ENCODE data around the gene SFXN5.

The SFXN5 gene

DNA sequence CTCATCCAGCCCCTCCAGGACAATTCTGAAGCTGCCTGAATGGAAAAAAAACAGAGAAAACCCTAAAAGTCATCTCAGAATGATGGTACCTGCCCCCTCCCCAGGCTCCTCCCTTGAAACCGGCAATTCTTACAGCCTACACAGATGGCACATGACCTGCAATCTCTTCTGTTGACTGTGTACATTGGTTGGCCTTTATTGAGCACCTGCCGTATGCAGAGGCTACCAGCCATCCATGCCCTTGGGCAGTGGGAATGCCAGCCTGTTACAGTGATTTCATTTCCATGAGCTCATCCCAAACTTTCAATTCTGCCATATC is 97.1 kb downstream of the SFXN5 start:
- H3K9me3 ChIP-seq (ENCODE audit: control insufficient read depth, insufficient read depth, low read depth, low read length): no peaks in the 10 kb centered on the region
- H3K4me3 ChIP-seq (ENCODE audit: low read depth, low read length): no peak overlapping the region
- H3K27ac ChIP-seq (ENCODE audit: extremely low read depth, low read depth, low read length): no peak overlapping the region
- H3K4me1 ChIP-seq (ENCODE audit: control insufficient read depth, insufficient read depth, low read length): no peaks in the 10 kb centered on the region
- H3K36me3 ChIP-seq (ENCODE audit: control insufficient read depth in 2 of 2, insufficient read depth in 1 of 2, low read length in 2 of 2): no peaks in the 10 kb centered on the region
- no peak for TF ChIP-seq ZFP3 (tag by site-specific recombination; IDR thresholded peaks at IDR 0.05; ENCODE audit: low read depth)
- TF ChIP-seq ZNF302 (tag by site-specific recombination; IDR thresholded peaks at IDR 0.05; ENCODE audit: low read depth): no peak
- TF ChIP-seq ZSCAN16 (tag by site-specific recombination; IDR thresholded peaks at IDR 0.05): no peak
- TF ChIP-seq ZNF132 (tag by site-specific recombination; IDR thresholded peaks at IDR 0.05; ENCODE audit: borderline replicate concordance): no peak
- TF ChIP-seq ZNF654 (tag by site-specific recombination; IDR thresholded peaks at IDR 0.05; ENCODE audit: low read depth): no peak
- TF ChIP-seq ZSCAN30 (tag by site-specific recombination; IDR thresholded peaks at IDR 0.05): no peak
- TF ChIP-seq, protein P1, sequence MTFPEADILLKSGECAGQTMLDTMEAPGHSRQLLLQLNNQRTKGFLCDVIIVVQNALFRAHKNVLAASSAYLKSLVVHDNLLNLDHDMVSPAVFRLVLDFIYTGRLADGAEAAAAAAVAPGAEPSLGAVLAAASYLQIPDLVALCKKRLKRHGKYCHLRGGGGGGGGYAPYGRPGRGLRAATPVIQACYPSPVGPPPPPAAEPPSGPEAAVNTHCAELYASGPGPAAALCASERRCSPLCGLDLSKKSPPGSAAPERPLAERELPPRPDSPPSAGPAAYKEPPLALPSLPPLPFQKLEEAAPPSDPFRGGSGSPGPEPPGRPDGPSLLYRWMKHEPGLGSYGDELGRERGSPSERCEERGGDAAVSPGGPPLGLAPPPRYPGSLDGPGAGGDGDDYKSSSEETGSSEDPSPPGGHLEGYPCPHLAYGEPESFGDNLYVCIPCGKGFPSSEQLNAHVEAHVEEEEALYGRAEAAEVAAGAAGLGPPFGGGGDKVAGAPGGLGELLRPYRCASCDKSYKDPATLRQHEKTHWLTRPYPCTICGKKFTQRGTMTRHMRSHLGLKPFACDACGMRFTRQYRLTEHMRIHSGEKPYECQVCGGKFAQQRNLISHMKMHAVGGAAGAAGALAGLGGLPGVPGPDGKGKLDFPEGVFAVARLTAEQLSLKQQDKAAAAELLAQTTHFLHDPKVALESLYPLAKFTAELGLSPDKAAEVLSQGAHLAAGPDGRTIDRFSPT (tag by site-specific recombination; IDR thresholded peaks at IDR 0.05): no peak
- no peak for TF ChIP-seq ZFHX2 (tag by site-specific recombination; conservative IDR thresholded peaks at IDR 0.05)
- ChIA-PET POLR2A (interaction anchor here (1.4 kb wide), 1 partner anchor 78 kb away, joined by 3 read pairs; no protein-coding TSS in a partner anchor), CTCF (interaction anchor here (0.7 to 11.2 kb wide), 29 partner anchors 9 to 205 kb away, joined by 3 to 168 read pairs (median 4); partner anchors contain the start of genes EMX1 and SPR)

DNA sequence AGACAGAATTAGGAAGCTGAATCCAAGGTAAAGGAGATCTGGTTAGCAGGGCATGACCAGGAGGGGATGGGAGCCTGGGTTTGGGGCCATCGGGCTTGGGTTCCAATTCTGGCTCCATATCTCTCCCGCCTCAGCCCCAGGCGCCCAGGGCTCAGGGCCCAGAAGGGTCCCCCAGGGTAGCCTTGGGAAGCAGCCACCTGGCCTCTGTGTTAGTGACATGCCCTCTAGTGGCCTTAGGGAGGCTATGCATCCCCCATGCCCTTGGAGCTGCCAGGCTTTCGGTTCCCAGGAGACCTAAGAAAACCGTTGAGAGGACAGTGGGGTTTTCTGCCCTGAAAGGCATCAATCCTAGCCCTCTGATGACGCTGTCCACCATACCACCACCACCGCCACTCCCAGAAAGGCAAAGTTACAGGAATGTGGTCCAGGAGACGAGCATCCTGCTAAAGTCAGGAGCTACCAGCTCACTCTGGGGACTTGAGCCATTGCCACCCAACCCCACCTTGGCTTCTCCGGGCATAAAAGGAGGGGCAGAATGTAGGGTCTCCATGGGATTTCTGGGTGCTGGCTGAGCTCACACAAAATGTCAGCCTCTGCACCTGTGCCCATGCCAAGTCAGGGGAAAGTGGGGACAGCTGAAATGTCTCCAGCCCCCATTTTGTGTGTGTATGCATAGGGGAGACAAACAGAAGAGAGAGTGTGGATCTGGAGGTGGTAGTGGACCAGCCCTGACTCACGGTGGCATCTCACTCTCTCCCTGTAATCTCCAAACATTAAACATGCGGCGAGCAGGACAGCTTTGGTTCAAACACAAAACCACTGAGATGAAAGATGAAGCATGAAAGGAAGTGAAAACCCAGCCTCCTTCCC is 97.7 kb downstream of the SFXN5 start:
- H3K9me3 ChIP-seq (ENCODE audit: control insufficient read depth, insufficient read depth, low read depth, low read length): no peaks in the 10 kb centered on the region
- H3K27ac ChIP-seq (ENCODE audit: extremely low read depth, low read depth, low read length): no peak overlapping the region
- no peaks in the 10 kb centered on the region for H3K36me3 ChIP-seq (ENCODE audit: control insufficient read depth in 2 of 2, insufficient read depth in 1 of 2, low read length in 2 of 2)
- ChIA-PET CTCF (interaction anchor here (0.5 to 11.2 kb wide), 35 partner anchors 10 to 783 kb away, joined by 3 to 168 read pairs (median 4); partner anchors contain the start of genes EMX1 and SPR), POLR2A (interaction anchor here (1.4 kb wide), 1 partner anchor 77 kb away, joined by 3 read pairs; no protein-coding TSS in a partner anchor)
- H3K4me3 ChIP-seq (ENCODE audit: low read depth, low read length): no peak overlapping the region
- TF ChIP-seq ZNF654 (tag by site-specific recombination; IDR thresholded peaks at IDR 0.05; ENCODE audit: low read depth) (peak; percentile 55), GLIS1 (tag by site-specific recombination; IDR thresholded peaks at IDR 0.05) (peak; percentile 13; the same call in 1 of the 2 replicates), ZSCAN30 (tag by site-specific recombination; IDR thresholded peaks at IDR 0.05) (peak; percentile 78; the same call in 1 of the 2 replicates)
- TF ChIP-seq, protein P2, sequence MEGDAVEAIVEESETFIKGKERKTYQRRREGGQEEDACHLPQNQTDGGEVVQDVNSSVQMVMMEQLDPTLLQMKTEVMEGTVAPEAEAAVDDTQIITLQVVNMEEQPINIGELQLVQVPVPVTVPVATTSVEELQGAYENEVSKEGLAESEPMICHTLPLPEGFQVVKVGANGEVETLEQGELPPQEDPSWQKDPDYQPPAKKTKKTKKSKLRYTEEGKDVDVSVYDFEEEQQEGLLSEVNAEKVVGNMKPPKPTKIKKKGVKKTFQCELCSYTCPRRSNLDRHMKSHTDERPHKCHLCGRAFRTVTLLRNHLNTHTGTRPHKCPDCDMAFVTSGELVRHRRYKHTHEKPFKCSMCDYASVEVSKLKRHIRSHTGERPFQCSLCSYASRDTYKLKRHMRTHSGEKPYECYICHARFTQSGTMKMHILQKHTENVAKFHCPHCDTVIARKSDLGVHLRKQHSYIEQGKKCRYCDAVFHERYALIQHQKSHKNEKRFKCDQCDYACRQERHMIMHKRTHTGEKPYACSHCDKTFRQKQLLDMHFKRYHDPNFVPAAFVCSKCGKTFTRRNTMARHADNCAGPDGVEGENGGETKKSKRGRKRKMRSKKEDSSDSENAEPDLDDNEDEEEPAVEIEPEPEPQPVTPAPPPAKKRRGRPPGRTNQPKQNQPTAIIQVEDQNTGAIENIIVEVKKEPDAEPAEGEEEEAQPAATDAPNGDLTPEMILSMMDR (tag by site-specific recombination; IDR thresholded peaks at IDR 0.05): peak; percentile 68
- TF ChIP-seq, protein P3, sequence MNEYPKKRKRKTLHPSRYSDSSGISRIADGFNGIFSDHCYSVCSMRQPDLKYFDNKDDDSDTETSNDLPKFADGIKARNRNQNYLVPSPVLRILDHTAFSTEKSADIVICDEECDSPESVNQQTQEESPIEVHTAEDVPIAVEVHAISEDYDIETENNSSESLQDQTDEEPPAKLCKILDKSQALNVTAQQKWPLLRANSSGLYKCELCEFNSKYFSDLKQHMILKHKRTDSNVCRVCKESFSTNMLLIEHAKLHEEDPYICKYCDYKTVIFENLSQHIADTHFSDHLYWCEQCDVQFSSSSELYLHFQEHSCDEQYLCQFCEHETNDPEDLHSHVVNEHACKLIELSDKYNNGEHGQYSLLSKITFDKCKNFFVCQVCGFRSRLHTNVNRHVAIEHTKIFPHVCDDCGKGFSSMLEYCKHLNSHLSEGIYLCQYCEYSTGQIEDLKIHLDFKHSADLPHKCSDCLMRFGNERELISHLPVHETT (tag by site-specific recombination; IDR thresholded peaks at IDR 0.05): no peak
- no peaks in the 10 kb centered on the region for H3K4me1 ChIP-seq (ENCODE audit: control insufficient read depth, insufficient read depth, low read length)

DNA sequence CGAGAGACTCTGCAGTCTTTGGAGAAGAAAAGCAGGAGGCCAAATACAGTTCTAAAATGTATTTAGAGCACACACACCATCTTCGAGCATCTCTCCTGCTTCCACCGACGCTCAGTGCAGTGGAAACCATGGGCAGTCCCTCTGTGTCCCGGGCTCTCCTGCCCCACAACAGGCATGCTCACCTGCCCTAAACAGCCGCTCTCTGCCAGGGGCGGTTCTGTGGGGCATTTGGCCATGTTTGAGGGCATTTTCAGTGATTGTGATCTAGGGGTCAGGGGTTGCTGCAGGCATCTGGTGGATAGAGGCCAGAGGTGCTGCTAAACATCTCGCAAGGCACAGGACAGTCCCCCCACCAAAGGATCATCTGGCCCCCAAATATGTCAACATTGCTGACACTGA is 98.4 kb downstream of the SFXN5 start:
- Histone ChIP-seq H3K9me3 (ENCODE audit: control insufficient read depth, insufficient read depth, low read depth, low read length) (no peaks in the 10 kb centered on the region), H3K36me3 (ENCODE audit: control insufficient read depth in 2 of 2, insufficient read depth in 1 of 2, low read length in 2 of 2) (no peaks in the 10 kb centered on the region), H3K27ac (ENCODE audit: extremely low read depth, low read depth, low read length) (no peak overlapping the region), H3K4me1 (ENCODE audit: control insufficient read depth, insufficient read depth, low read length) (no peaks in the 10 kb centered on the region), H3K4me3 (ENCODE audit: low read depth, low read length) (no peak overlapping the region)
- TF ChIP-seq, protein P4, sequence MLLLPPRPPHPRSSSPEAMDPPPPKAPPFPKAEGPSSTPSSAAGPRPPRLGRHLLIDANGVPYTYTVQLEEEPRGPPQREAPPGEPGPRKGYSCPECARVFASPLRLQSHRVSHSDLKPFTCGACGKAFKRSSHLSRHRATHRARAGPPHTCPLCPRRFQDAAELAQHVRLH (tag by site-specific recombination; IDR thresholded peaks at IDR 0.05): no peak
- TF ChIP-seq ZNF610 (tag by site-specific recombination; IDR thresholded peaks at IDR 0.05; ENCODE audit: borderline replicate concordance) (no peak), ZNF174 (tag by site-specific recombination; IDR thresholded peaks at IDR 0.05) (no peak)
- ChIA-PET CTCF (interaction anchor here (0.7 to 11.2 kb wide), 14 partner anchors 10 to 240 kb away, joined by 3 to 168 read pairs (median 7); partner anchors contain the start of genes EMX1 and SPR), POLR2A (no interaction called here)

Data from HEK293 (cell line).